BE2C (cell line): ENCODE measurements around the gene NIP7.

Experiments
- DNase-seq: peaks from one replicate; pipeline ENCODE4 v3.0.0-alpha.2; 2020
- H3K27me3 ChIP-seq: fragments of 250-450 bp; sonication (Bioruptor Pico); 2 replicates; pipeline ENCODE4 v1.5.1; 2020; ENCODE audit warnings: mild to moderate bottlenecking
- H3K36me3 ChIP-seq: fragments of 250-450 bp; sonication (Bioruptor Pico); 2 replicates; pipeline ENCODE4 v1.5.1; 2020; ENCODE audit warnings: mild to moderate bottlenecking
- H3K4me1 ChIP-seq: fragments of 250-450 bp; sonication (Bioruptor Pico); 2 replicates; pipeline ENCODE4 v1.5.1; 2020
- H3K4me3 ChIP-seq: 2 replicates; pipeline ENCODE4 v1.5.1; 2011; ENCODE audit warnings: low read depth, low read length
- H3K9me3 ChIP-seq: fragments of 250-450 bp; sonication (Bioruptor Pico); 2 replicates; pipeline ENCODE4 v1.5.1; 2020
- TF ChIP-seq, protein P1 (sequence below): IDR thresholded peaks from 2 replicates; pipeline ENCODE4 v1.5.1; 2012; ENCODE audit warnings: mild to moderate bottlenecking, low read depth, low read length

NIP7 gene

GRCh38 chr16:69301861-69302260 lies 37.7 kb upstream of the NIP7 start:
- Histone ChIP-seq H3K4me1 (no peaks in the 10 kb centered on the region), H3K9me3 (no peaks in the 10 kb centered on the region), H3K4me3 (no peak overlapping the region), H3K36me3 (peaks cover 23% of the 10 kb centered on the region), H3K27me3 (no peaks in the 10 kb centered on the region)
- TF ChIP-seq, protein P1, sequence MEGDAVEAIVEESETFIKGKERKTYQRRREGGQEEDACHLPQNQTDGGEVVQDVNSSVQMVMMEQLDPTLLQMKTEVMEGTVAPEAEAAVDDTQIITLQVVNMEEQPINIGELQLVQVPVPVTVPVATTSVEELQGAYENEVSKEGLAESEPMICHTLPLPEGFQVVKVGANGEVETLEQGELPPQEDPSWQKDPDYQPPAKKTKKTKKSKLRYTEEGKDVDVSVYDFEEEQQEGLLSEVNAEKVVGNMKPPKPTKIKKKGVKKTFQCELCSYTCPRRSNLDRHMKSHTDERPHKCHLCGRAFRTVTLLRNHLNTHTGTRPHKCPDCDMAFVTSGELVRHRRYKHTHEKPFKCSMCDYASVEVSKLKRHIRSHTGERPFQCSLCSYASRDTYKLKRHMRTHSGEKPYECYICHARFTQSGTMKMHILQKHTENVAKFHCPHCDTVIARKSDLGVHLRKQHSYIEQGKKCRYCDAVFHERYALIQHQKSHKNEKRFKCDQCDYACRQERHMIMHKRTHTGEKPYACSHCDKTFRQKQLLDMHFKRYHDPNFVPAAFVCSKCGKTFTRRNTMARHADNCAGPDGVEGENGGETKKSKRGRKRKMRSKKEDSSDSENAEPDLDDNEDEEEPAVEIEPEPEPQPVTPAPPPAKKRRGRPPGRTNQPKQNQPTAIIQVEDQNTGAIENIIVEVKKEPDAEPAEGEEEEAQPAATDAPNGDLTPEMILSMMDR: no peak
- no peak for DNase-seq

- H3K9me3 ChIP-seq: no peaks in the 10 kb centered on the region
- H3K27me3 ChIP-seq: no peaks in the 10 kb centered on the region
- no peaks in the 10 kb centered on the region for H3K4me1 ChIP-seq
- H3K36me3 ChIP-seq: peaks cover 23% of the 10 kb centered on the region
- no peak for DNase-seq
- TF ChIP-seq, protein P1: no peak
- no peak overlapping the region for H3K4me3 ChIP-seq
Measured at GRCh38 chr16:69302301-69302700, 37.3 kb upstream of the NIP7 start.

DNA sequence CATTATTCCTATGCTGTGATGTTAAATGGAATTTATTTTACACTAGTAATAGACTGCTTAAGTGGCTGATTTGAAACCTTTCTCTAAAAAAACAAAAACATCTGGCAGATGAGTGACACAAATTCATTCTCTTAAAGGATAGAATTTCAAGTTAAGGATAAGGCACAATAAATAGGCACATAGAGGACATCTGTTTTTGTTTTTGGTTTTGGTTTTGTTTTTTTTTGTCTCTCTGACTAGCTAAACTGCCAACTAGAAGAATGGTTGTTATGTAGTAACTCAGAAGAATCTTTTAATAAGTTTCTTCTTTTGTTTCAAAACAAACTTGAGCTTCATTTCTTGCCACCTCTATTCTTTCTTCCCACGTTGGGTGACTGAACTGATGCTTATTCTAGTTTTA lies 33.5 kb upstream of the NIP7 start:
- DNase-seq: no peak
- no peaks in the 10 kb centered on the region for H3K27me3 ChIP-seq
- H3K36me3 ChIP-seq: peaks cover 10% of the 10 kb centered on the region
- TF ChIP-seq, protein P1: no peak
- peaks cover 4% of the 10 kb centered on the region; the same call in 1 of the 2 replicates for H3K4me1 ChIP-seq
- H3K4me3 ChIP-seq: no peak overlapping the region
- no peaks in the 10 kb centered on the region for H3K9me3 ChIP-seq

- Histone ChIP-seq H3K4me1 (peaks cover 4% of the 10 kb centered on the region; the same call in 1 of the 2 replicates), H3K9me3 (no peaks in the 10 kb centered on the region), H3K4me3 (no peak overlapping the region), H3K36me3 (peaks cover 7% of the 10 kb centered on the region; the same call in 1 of the 2 replicates), H3K27me3 (no peaks in the 10 kb centered on the region)
- TF ChIP-seq, protein P1: no peak
- no peak for DNase-seq
Measured at GRCh38 chr16:69307091-69307490, 32.5 kb upstream of the NIP7 start.

DNA sequence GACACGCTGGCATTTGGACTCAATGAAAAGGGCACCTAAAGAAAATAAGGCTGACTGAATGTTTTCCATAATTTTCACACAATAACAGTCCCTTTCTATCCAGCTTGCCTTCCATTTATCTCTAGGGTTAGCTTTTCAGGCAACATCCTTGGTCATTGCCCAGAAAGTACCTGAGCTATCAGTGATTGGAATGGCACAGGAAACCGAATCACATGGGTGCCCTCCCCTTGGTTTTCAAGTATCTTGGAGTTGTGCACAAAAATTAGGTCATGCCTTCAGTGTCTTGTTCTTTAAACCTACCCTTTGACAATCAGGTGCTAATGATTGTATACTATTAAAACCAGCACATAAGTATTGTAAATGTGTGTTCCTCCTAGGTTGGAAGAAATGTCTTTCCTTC lies 31.7 kb upstream of the NIP7 start:
- Histone ChIP-seq H3K9me3 (no peaks in the 10 kb centered on the region), H3K36me3 (0 out of 2 replicates have a peak, but pooled peaks cover 4% of the 10 kb centered on the region), H3K4me3 (no peak overlapping the region), H3K27me3 (no peaks in the 10 kb centered on the region), H3K4me1 (peaks cover 4% of the 10 kb centered on the region; the same call in 1 of the 2 replicates)
- TF ChIP-seq, protein P1: no peak
- DNase-seq: no peak

DNA sequence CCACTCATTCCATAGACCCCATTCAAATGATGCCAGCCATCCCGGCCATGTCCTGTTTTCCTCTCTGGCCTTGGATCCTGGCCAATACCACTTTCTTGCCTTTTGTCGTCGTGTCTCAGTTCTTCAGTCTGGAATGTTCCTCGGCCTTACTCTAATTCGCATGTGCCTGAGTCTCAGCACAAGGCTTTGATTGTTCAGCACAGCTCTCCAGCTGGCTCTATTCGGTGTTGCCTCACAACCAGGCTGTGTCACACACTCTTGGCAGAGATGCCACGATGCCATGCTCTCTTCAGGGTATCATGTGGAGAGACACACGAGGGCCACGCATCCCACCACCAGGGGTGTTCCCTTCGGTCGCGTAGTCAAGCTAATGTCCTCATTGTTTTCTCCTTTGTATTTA lies 30.3 kb upstream of the NIP7 start:
- no peak overlapping the region for H3K4me3 ChIP-seq
- TF ChIP-seq, protein P1: no peak

More for the DNA sequence above, 30.3 kb upstream of the NIP7 start:
- DNase-seq: no peak
- Histone ChIP-seq H3K36me3 (peaks cover 14% of the 10 kb centered on the region), H3K27me3 (no peaks in the 10 kb centered on the region), H3K4me1 (peaks cover 4% of the 10 kb centered on the region; the same call in 1 of the 2 replicates), H3K9me3 (no peaks in the 10 kb centered on the region)
